Central memory CD8-positive, alpha-beta T cell (primary cell): Measurements from ENCODE around the gene SLC4A1.

Source experiments
- ATAC-seq: fragments of 150-1000 bp; cut with Tn5 transposase; replicated peaks from 2 replicates; pipeline ENCODE4 v1.10.0; 2022; ENCODE audit warnings: mild to moderate bottlenecking, moderate FRiP score, moderate number of reproducible peaks; ENCODE audit not compliant: poor library complexity, severe bottlenecking; ENCODE audit errors: extremely low read depth
- DNase-seq, 2 donors: peaks; one replicate each; pipeline ENCODE4 v3.0.0; 2021; ENCODE audit warnings: low spot score in 2 of 2
- H3K27ac Mint-ChIP-seq: one replicate; pipeline ENCODE4 v1.8.0; 2022; ENCODE audit warnings: low read depth, mild to moderate bottlenecking, moderate library complexity, mixed read lengths
- H3K27me3 Mint-ChIP-seq: one replicate; pipeline ENCODE4 v1.8.0; 2022; ENCODE audit warnings: mixed read lengths
- H3K36me3 Mint-ChIP-seq: one replicate; pipeline ENCODE4 v1.8.0; 2022; ENCODE audit warnings: mild to moderate bottlenecking, moderate library complexity, mixed read lengths; ENCODE audit not compliant: insufficient read depth
- H3K4me1 Mint-ChIP-seq: one replicate; pipeline ENCODE4 v1.8.0; 2022; ENCODE audit warnings: mixed read lengths
- H3K4me3 Mint-ChIP-seq: one replicate; pipeline ENCODE4 v1.8.0; 2022; ENCODE audit warnings: mild to moderate bottlenecking, moderate library complexity, mixed read lengths
- H3K9me3 Mint-ChIP-seq: one replicate; pipeline ENCODE4 v1.8.0; 2022; ENCODE audit warnings: mixed read lengths

The SLC4A1 gene

DNA sequence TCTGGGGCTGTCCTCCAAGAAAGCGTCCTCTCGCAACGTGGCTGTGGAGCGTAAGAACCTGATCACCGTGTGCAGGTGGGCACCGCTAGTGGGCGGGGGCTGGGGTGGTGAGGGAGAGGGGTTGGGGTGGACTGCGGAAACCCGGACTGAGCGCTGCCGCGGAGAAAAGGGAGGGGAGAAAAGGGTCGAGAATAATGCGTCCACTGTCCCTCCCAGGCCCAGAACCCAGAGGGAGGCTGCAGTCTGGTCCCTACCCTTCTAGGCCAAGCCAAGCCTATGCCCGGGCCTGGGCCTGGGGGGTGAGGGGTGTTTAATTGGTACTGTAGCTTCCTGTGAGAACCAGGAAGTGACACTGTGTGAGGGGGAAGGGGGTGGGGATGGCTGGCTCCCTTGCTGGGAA is 40.9 kb upstream of the SLC4A1 start:
- H3K27me3 Mint-ChIP-seq = peaks cover 48% of the 10 kb centered on the region
- peak overlapping the region; percentile 60 for H3K4me3 Mint-ChIP-seq
- no peak for ATAC-seq
- DNase-seq = no peak
- no peak overlapping the region for H3K27ac Mint-ChIP-seq
- peaks cover 17% of the 10 kb centered on the region for H3K4me1 Mint-ChIP-seq
- peaks cover 2% of the 10 kb centered on the region for H3K36me3 Mint-ChIP-seq
- no peaks in the 10 kb centered on the region for H3K9me3 Mint-ChIP-seq

DNA sequence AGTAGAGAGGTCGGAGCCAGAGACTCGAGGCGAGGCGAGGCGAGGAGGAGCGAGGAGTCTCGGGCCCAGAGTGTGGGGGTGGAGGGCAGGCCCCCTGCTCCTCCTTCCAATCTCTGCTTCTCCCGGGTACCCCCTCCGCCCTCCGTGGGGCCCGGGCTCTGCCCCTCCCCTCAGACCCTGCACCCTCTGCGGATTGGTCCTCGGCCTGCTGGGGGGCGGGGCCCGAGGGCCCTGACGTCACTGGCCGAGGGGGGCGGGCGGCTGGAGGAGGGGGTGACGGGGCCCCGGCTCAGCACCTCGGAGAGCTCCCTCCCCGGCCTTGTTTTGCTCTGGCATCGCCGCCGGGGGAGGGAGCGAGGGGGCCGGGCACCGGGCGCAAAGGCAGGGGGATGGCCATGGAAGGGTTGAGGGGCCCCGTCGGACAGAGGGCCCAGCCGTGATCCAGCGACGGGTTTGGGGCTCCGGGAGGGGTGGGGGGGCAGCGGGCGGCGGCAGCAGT is 40.4 kb upstream of the SLC4A1 start, which contains the start of gene RUNDC3A:
Gene RUNDC3A (plus strand): TSS at position 282 of the 499 bp plus-strand sequence. CDS start 232 bp downstream, outside the sequence.
- peaks cover 47% of the 10 kb centered on the region for H3K27me3 Mint-ChIP-seq
- peak; percentile 74 to 78 for DNase-seq
- no peaks in the 10 kb centered on the region for H3K9me3 Mint-ChIP-seq
- H3K36me3 Mint-ChIP-seq = peaks cover 2% of the 10 kb centered on the region
- peak; percentile 80 for ATAC-seq
- peaks cover 19% of the 10 kb centered on the region for H3K4me1 Mint-ChIP-seq
- no peak within 1 kb of the TSS for H3K27ac Mint-ChIP-seq
- H3K4me3 Mint-ChIP-seq = peak within 1 kb of the TSS; percentile 60

DNA sequence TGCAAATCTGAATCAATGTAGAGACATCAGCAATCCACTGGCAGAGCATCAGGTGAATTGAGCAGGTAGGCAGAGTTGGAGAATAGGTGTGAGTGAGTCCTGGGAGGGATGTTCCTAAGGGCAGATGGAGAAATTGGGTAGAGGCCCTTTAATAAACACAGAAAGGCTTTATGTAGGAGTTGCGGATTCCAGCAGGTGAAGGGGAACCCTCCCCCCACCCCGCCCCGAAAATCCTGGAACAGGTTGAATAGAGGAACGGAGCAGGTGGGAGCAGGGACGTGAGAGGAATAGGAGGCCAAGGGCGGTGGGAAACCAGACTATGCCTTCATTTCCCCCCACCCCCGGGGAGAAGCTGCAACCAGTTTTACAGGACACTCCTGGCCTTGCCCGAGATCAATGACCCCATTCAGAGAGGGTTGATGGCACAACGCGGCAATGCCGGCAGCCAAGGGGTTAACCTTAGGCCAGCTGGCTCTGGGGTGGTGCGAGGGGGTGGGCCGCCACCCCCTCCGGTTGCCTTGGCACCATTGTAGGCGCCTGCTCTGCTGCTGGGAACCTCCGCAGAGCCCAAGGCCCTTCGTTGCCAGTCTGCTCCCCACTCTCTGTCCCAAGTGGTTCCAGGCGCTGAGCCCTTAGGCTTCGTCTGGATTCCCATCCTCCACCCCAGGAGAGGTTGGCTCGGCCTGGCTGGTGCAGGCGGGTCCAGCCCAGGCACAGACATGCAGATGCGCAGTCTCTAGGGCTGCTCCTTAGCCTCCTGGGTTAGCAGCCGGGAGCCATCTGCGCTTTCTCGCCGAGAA is 39.7 kb upstream of the SLC4A1 start:
- Mint-ChIP-seq H3K36me3 (peaks cover 2% of the 10 kb centered on the region), H3K27me3 (peaks cover 39% of the 10 kb centered on the region), H3K27ac (no peak overlapping the region), H3K9me3 (no peaks in the 10 kb centered on the region), H3K4me1 (peaks cover 19% of the 10 kb centered on the region), H3K4me3 (peak overlapping the region; percentile 60)
- DNase-seq (no peak), ATAC-seq (peak; percentile 27)

DNA sequence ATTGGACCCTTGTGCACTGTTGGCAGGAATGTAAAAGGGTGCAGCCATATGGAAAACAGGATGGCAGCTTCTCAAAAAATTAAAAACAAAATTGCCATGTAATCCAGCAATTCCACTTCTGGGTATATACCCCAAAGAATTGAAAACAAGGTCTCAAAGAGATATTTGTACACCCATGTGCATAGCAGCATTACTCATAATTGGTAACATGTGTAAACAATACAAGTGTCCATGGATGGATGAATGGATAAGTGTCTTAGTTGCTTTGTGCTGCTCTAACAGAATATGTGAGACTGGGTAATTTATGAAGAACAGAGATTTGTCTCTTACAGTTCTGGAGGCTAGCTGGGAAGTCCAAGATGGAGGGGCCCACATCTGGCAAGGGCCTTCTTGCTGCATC is 36.7 kb upstream of the SLC4A1 start:
- H3K27ac Mint-ChIP-seq = no peak overlapping the region
- ATAC-seq = no peak
- DNase-seq = no peak

DNA sequence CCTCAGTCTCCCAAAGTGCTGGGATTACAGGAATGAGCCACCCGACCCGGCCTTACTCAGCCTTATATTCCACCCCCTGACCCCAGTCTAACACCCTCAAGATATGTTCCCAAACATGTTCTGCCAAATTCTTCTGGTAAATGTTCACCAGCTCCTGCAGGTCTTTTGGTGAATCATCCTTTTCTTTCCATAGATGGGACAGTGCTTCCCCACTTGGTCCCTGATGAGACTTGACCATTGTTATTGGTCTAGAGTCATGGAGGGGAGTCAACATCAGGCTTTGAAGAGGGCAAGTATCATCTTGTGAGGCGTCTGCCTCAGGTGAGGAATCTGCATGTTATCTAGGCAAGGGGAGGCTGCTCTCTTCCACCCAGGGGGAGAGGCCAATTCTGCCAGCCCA is 30.0 kb upstream of the SLC4A1 start:
- ATAC-seq (no peak), DNase-seq (no peak)
- Mint-ChIP-seq H3K27me3 (peaks cover 31% of the 10 kb centered on the region), H3K36me3 (no peaks in the 10 kb centered on the region), H3K27ac (no peak overlapping the region), H3K4me3 (no peak overlapping the region), H3K4me1 (no peaks in the 10 kb centered on the region), H3K9me3 (no peaks in the 10 kb centered on the region)

More for the DNA sequence above, 36.7 kb upstream of the SLC4A1 start:
- H3K4me3 Mint-ChIP-seq = no peak overlapping the region
- no peaks in the 10 kb centered on the region for H3K9me3 Mint-ChIP-seq
- H3K36me3 Mint-ChIP-seq = peaks cover 2% of the 10 kb centered on the region
- peaks cover 57% of the 10 kb centered on the region for H3K27me3 Mint-ChIP-seq
- peaks cover 14% of the 10 kb centered on the region for H3K4me1 Mint-ChIP-seq

DNA sequence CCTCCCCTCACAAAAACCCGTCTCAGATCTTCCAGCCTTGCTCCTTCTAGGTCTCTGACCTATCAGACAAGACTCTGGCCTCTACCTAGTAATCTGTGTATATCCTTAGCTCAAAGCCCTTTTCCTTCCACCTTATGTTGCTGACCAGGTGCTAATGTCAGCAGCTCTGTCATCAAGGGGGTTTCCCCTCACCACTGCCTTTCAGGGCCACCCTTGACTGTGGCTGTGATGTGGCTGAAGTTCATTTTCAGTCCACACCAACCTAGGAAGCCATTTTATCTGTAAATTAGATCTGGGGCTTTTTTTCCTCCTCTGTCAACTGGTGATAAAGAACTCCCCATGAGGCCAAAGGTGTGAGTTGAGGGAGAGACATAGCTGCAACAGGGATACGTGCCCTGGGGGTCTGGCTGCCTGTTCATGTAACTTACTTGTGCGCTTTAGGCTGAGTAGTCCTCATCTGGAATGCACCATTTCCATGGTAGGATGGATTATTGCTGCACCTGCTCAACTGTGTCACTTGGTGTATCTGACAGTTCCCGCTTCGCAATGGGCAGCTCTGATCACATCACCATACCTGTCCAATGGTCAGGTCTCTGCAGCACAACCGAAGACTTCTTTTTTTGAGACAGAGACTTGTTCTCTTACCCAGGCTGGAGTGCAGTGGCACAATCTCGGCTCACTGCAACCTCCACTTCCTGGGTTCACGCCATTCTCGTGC is 25.7 kb upstream of the SLC4A1 start:
- ATAC-seq (no peak), DNase-seq (no peak)
- H3K4me3 Mint-ChIP-seq = no peak overlapping the region
- H3K27ac Mint-ChIP-seq = no peak overlapping the region
- no peaks in the 10 kb centered on the region for H3K36me3 Mint-ChIP-seq
- no peaks in the 10 kb centered on the region for H3K4me1 Mint-ChIP-seq
- peaks cover 23% of the 10 kb centered on the region for H3K27me3 Mint-ChIP-seq
- H3K9me3 Mint-ChIP-seq = no peaks in the 10 kb centered on the region

DNA sequence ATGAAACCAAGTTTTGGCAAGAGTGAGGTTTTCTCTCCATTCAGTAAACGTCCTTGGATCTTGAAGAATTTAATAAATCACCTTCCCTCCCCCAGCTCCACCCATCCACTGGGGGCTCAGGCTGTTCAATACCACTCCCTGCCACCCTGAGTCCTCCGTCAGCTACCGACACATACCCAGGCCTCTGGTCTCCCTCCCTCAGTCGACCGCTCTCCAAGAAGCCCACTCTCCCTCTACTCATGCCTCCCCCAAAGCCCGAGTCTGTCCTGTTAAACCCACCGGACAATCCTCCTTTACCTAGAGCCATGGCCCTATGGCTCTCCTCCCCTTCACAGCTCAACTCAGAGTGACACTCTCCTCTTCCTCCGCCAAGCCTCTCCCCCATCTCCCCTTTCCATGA is 19.7 kb upstream of the SLC4A1 start:
- Mint-ChIP-seq H3K27ac (no peak overlapping the region), H3K27me3 (peaks cover 25% of the 10 kb centered on the region), H3K4me3 (no peak overlapping the region), H3K9me3 (no peaks in the 10 kb centered on the region), H3K4me1 (no peaks in the 10 kb centered on the region), H3K36me3 (no peaks in the 10 kb centered on the region)
- DNase-seq = no peak
- no peak for ATAC-seq

DNA sequence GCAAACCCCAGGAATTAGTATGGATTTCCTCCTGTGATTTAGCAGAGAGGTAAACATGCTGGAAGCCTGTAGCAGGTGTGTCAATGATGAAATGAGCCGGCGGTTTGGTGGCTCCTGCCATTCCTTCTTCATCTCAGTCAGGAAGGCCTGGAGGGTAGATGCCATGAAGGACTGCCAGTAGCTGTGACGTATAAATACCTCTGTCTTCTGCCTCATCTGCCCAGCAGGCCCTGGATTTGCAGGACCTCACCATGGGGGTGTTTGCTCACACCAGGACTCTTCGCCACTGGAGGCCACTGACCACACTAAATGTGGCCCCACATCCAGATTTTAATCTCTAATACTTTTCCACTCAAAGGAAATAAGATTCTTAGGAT is 16.1 kb upstream of the SLC4A1 start:
- peaks cover 16% of the 10 kb centered on the region for H3K27me3 Mint-ChIP-seq
- H3K4me1 Mint-ChIP-seq = peaks cover 12% of the 10 kb centered on the region
- H3K27ac Mint-ChIP-seq = no peak overlapping the region
- H3K9me3 Mint-ChIP-seq = no peaks in the 10 kb centered on the region
- no peaks in the 10 kb centered on the region for H3K36me3 Mint-ChIP-seq
- no peak overlapping the region for H3K4me3 Mint-ChIP-seq
- no peak for DNase-seq
- no peak for ATAC-seq

DNA sequence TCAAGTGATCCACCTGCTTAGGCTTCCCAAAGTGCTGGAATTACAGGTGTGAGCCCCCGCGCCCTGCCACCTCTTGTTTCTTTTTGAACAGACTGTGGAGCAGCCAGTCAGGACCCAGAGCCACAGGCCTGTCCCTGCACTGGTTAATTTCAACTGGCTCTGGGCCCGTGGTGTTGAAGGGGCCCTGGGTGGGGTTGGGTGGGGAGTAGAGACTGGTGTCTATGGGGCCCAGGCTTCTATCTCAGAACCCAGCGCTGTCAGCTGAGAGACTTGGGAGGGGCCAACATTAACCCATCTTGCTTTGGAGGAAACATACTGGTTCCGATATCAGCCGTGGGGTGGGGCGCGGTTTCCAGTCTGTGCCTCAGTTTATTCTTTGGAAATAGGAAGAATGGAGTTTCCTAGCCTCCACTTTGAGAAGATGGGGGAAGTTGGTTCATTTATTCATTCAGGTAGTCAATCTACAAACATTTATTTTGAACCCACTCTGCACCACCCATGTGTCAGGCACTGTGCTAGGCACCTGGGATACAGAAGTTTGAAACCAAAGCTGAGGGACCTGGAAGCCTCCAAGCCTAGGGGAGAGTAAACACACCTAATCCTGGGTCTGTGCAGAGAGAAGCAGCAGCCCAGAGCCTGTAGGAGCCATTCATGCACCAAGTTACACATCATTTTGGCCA is 15.5 kb upstream of the SLC4A1 start:
- Mint-ChIP-seq H3K36me3 (no peaks in the 10 kb centered on the region), H3K27me3 (peaks cover 11% of the 10 kb centered on the region), H3K4me1 (peaks cover 12% of the 10 kb centered on the region), H3K4me3 (no peak overlapping the region), H3K27ac (no peak overlapping the region), H3K9me3 (no peaks in the 10 kb centered on the region)
- no peak for DNase-seq
- ATAC-seq = no peak

DNA sequence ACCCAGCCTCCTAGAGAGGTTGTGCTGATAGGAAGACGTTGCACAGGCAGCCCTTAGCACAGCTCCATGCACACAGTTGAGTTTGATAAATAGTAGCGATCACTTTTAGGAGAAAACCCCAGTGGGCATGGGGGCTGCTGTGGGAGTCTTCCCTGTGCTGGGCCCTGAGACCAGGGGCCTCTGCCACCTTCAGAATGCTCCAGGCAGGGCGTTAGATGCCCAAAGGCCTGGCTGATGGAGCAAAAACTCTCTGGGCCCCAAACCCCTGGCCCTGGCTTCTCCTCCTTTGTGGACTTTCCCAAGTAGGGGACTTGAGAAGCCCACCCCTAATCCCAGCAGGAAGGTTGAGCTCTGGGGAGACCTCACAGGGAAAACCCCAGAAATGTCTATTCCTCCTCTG is 14.3 kb upstream of the SLC4A1 start:
- DNase-seq (no peak), ATAC-seq (no peak)
- no peaks in the 10 kb centered on the region for H3K36me3 Mint-ChIP-seq
- no peaks in the 10 kb centered on the region for H3K27me3 Mint-ChIP-seq
- no peaks in the 10 kb centered on the region for H3K9me3 Mint-ChIP-seq
- H3K4me1 Mint-ChIP-seq = peaks cover 12% of the 10 kb centered on the region
- H3K27ac Mint-ChIP-seq = no peak overlapping the region
- H3K4me3 Mint-ChIP-seq = no peak overlapping the region

DNA sequence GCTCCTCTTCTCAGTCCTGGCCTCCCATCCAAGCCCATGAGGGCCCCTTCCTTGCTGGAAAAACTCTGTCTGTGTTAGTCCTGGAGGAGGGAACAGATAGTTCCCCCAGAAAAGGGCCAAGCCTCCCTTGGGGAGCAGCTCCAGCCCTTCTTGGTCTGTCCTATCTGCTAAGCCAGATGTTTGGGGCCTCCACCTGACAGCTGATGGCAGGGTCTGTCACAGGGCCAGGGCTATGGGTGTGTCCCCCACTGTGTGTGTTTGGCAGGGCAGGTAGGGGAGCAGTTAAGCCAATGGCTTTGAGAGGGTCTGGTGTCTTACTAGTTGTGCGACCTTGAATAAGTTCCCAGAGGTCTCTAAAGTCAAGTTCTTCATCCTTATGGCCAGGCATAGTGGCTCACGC is 13.6 kb upstream of the SLC4A1 start:
- H3K27ac Mint-ChIP-seq = no peak overlapping the region
- H3K27me3 Mint-ChIP-seq = no peaks in the 10 kb centered on the region
- no peak for ATAC-seq
- no peak overlapping the region for H3K4me3 Mint-ChIP-seq
- no peaks in the 10 kb centered on the region for H3K9me3 Mint-ChIP-seq
- no peaks in the 10 kb centered on the region for H3K36me3 Mint-ChIP-seq
- H3K4me1 Mint-ChIP-seq = peaks cover 12% of the 10 kb centered on the region
- DNase-seq = no peak

DNA sequence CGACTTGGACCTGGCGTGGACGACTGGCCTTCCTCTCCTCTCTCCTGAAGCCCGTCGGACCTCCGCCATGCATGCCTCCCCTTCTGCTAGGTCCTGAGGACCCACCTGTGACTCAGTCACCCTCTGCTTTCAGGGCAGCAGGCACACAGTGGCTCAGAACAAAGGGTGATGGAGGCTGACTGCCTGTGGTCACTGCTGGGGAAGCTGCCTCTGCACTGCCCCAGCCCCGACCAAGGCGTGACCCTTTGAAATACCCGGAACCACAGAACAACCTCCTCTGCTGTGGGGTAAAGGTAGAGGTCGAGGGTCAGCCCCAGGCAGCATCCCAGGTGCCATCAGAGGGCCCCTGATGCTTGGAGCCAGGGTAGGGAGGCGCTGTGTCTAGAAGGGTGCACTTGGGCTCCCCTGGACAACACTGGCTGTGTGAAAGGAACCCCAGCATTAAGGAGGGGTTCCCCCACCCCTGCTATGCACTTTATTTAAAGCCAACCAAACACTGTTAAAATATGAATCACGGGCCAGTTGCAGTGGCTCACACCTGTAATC is 12.5 kb upstream of the SLC4A1 start:
- Mint-ChIP-seq H3K4me3 (no peak overlapping the region), H3K4me1 (peaks cover 12% of the 10 kb centered on the region), H3K27ac (peak overlapping the region; percentile 41), H3K36me3 (no peaks in the 10 kb centered on the region), H3K9me3 (no peaks in the 10 kb centered on the region), H3K27me3 (peaks cover 2% of the 10 kb centered on the region)
- DNase-seq (no peak), ATAC-seq (no peak)
